AG20443 (cell line): ENCODE measurements around the gene INPP5D.

ENCODE experiments used
- DNase-seq: peaks from one replicate; pipeline ENCODE4 v3.0.0; 2012; ENCODE audit warnings: low spot score, mixed read lengths

The INPP5D gene

DNA sequence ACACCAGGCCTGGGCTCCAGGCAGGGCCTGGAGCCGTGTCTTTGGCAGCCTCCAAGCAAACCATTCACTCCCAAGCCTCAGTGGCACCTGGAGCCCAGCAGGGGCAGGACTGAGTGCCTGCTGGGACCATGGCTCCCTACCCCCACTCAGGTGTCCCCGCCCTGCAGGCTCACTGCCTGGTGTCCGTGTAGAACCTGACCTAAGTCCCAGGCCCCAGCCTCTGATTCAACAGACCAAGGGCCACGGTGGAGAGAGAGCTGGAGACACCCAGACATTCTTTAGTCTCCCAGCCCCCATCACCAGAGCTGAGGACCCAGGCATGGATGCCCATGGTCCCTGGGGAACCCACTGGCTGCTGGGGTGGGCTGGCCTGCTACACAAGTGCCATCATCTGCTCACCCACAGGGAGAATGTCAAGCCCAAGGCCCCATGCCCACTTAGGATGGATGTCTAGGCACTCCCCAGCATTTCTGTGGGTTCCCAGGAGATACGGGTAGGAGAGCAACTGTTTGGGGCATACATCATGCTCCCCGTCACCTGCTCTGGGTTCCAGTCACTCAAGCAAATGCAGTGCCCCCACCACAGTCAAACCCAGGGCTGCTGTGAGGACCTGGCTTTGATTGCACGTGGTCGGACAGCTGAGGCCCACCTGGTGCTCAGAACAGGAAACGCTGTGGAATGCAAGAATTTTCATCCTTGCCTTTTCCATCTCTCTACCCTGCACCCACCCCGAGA, 148.4 kb downstream of the INPP5D start:
- DNase-seq = no peak

DNA sequence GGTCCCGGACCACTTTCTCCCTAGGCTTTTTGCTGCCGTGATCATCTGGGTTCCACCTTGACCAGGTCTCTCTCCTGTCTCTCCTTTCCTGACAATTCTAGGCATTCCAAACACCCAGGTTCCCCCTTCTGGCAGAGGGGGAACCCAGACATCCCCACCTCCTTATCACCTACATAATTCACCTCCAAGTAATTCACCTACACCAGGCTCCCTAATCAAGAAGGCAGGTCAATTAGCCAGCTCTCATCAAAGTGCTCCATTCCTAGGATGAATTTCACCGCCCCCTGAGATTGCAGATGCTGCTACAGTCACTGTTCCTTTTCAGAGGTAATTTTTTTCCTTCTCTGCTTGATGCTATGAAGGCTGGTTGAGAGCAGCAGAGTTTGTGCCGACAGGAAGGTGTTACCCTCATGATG, 149.0 kb downstream of the INPP5D start:
- no peak for DNase-seq

DNA sequence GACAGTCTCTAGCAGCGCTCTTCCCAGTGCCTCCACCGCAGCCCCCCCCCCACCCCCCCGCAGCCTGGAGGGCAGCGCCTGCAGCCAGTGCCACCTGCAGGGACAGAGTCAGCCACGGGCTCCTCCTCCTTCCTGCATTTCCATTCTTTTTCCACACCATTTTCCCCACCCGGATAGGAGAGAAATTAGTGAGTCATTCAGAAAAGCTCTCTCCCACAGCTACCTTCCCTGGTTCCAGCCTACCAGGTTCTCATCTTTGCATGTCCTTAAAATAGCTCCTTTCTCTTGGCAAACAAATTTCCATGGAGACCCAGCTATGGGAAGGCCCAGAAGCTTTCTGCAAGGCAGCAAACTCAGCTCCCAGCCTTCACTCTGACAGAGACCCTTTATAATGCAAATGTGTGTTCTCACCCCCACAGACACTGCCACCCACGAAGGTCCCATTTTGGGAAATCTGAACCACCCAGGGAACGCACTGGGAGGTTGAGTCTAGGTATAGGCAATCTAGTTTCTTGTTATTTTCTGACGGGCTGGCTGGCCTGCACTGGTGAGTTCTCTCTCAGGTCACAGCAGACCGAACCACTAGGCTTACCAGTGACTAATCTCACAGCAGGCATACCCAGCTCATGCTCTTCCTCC, 149.5 kb downstream of the INPP5D start:
- DNase-seq = no peak

DNA sequence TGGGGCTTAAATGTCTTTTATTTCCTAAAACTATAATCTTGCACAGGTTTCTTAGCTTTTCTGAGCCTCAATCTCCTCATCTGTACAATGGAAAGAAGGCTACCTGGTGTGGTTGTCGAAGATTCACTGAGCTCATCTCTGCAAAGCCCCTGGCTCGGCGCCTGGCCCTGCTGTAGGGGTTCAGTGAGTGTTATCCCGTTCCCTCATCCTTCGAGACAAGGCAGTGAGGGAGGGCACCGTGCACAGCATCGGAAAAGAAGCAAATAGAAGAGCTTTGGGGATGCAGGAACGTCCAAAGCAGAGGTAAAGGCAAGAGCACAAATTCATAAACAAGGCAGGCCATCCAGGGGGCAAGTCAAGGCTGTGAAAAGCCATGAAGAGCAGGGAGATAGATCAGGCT, 150.1 kb downstream of the INPP5D start:
- DNase-seq = no peak

DNA sequence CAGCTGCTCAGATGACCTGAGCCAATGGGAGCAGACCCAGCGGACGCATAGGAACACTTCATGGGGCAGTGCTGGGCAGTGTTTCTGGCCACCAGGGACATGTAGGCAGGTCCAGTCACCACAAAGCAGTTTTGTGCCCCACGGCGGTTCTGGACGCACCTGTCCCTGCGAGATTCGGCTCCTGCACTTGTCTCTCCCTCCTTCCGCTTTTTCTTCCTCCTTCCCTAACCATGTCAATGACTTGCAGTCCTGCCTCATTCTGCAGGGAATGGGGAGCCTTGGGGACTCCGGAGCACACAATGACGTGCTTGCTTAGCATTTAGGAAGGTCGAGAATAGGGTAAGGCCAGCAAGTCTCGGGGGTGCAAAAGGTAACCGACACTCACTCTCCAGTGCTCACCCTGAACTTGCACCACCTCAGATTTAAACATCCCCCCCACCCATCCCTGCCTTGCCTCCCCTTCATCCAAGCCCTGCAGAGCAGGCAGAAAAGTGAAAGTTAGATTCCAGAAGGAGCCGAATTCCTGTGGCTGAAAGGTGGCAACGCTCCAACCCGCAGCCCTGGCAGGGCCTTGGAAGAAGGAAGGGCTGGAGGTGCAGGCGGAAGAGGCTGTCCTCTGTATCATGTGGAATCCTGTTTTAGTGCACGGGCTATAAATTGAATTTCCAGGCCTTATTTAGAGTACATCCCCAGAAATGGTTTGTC, 150.9 kb downstream of the INPP5D start:
- DNase-seq = peak; percentile 91

DNA sequence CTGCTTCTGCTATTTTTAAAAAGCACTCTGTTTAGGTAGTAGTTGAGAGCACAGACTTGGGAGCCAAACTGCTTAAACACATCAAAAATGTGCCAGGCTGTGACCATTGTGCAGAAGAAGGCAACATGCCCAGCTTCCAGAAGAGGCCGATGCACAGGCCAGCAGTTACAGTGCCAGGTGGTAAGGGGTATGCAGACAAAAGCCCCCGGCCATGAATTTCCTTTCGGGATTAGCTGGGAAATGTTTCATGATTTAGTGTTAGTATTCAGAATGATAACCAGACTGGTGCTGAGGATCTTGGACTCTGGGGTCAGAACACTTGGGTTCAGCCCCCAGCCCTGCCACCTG, 151.4 kb downstream of the INPP5D start:
- DNase-seq = no peak

DNA sequence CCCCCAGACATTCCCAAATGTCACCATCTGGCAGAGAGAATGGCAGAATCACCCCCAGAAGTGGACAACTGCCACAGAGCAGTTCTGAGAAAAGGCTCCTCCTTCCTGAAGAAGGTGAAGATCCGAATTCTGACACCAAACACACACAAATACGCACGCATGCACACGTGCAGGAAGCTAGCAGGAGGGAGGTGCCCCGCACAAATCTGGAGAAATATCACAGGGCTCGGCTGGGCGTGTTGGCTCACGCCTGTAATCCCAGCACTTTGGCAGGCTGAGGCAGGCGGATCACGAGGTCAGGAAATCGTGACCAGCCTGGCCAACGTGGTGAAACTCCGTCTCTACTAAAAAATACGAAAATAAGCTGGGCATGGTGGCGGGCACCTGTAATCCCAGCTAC, 152.9 kb downstream of the INPP5D start:
- no peak for DNase-seq

DNA sequence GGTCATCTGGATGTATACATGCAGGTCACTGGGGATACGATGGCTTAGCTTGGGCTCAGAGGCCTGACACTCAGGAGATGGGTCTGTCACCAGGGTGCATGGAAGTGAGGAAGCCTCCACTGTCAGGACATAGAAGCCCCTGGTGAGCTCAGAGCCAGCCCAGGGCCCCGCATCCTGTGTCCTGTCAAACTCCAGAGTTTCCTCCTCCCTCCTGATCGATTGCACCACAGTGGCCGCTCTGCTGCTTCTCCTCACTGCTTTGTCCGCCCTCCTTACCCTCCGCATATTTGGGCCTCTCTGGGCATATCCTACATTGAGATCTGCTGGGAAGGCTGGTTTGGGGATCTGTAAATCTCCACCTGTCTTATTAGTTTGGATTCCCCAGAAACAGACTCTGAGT, 153.8 kb downstream of the INPP5D start:
- no peak for DNase-seq

DNA sequence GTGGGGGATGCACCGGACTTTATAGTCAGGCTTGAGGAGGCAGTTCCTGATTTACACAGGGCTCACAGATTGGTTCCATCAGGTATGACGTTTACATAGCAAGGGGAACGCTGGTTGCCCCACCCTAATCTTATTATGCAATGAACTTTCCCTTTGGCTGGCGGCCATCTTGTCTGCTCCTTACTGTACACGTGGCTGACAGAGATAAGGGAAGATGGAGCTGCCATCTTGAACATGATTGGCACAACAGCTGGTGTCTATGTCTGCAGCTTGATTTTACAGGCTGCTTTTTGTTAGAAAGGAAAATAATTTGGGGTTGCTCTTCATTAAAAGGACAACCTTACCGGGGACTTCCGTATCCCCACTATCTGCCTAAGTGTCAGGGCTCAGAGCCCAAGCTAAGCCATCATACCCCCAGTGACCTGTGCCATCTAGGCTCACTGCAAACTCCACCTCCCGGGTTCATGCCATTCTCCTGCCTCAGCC, 157.8 kb downstream of the INPP5D start:
- no peak for DNase-seq

DNA sequence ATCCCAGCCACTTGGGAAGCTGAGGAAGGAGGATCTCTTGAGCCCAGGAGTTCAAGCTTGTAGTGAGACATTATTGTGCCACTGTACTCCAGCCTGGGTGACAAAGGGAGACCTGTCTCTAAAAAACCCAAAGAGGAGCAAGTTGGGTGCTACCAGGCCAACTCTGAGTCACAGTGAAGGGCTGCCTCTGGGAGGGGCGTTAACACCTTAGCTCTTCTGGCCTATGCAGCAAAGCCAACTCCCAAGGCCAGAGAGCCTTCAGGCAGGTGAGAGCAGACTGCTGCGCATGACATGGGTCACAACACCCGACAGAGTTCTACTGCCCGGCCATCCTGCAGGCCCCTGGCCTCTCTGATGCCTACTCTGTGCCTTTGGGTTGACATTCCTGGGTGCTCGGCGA, 158.7 kb downstream of the INPP5D start:
- DNase-seq = no peak

DNA sequence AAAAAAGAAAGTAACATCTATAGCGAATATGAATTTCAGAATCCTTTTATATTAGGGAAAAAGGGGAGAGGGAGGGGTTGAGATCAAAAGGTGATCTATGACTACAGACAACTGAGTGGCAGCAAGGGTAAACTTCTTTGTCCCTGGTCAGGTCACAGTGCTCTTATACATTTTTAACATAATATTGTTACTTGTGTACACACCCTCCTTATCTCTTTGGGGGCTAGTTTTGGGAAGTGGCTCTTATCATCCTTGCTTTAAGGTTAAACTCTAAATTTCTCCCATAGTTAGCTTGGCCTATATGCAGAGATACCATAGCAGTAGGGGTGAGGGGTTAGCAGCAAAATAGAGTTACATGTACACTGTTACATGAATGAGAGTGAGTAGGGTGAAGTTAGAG, 159.7 kb downstream of the INPP5D start:
- DNase-seq = no peak

DNA sequence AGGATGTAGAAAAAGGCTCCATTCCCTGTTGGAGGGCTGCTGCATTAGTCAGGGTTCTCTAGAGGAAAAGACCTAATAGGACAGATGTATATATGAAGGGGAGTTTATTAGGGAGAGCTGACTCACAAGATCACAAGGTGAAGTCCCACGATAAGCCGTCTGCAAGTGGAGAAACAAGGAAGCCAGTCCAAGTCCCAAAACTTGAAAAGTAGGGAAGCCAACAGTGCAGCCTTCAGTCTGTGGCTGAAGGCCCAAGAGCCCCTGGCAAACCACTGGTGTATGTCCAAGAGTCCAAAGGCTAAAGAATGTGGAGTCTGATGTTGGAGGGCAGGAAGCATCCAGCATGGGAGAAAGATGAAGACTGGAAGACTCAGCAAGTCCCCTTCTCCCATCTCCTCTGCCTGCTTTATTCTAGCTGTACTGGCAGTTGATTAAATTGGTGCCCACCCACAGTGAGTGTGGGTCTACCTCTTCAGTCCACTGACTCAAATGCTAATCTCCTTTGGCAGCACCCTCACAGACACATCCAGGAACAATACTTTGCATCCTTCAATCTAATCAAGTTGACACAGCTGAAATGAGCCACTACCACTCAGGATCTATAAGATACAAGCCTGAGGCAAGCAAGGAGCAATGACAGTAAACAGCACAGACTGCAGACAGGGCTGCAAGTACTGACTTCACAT, 161.4 kb downstream of the INPP5D start:
- DNase-seq = no peak

DNA sequence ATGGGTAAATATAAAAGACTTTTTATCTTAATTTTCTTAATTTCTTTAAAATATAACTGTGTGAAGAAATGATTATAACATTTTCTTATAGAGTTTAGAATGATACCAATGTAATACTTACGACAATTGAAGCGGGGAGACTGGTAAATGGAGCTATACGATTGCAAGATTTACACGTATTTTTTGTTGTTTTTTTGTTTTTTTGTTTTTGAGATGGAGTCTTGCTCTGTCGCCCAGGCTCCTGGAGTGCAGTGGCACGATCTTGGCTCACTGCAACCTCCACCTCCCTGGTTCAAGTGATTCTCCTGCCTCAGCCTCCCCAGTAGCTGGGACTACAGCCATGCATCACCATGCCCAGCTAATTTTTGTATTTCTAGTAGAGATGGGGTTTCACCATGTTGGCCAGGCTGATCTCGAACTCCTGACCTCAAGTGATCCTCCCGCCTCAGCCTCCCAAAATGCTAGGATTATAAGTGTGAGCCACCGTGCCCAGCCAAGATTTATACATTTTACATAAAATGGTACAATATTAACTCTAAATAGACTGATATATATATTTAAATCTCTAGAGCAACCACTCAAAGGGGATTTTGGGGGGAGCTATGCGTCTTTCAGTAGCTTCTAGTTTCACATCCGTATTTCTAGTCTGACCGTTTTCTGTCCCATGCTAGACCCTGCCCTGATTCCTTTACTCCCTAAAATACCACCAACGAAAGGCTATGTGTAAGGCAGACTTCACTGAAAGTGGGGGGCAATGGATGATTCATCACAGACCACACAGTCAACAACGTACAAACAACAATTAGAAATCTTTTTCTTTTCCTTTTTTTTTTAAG, 163.1 kb downstream of the INPP5D start:
- no peak for DNase-seq

DNA sequence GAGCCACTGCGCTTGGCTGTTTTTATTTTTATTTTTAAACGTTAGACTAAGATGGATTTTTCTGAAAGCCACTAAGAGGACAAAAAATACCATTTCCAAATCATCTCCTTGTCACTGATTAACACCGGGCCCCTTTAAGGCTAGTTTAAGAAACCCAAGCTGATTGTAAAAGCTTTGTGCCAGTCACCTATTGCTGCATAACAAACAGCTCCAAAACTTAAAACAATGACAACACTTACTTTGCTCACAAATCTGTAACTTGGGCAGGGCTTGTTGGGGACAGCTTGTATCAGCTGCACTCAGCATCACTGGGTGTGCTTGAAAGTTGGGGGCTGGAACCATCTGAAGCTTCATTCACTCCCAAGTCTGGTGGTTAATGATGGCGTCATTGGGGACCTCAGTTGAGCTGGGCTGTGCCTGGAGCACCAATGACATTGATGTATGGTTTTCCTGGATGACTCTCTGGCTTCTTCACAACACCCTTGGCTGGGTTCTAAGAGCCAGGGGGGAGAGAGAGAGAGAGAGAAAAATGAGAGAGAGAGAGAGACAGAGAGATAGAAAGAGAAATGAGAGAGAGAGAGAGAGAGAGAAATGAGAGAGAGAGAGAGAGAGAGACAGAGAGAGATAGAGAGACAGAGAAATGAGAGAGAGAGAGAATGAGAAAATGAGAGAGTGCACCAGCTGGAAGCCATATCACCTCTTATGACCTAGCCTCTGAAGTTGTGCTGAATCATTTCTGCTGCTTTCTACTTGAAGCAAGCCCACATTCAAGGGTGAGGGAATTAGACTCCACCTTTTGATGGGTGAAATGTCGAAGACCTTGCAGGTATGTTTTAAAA, 165.3 kb downstream of the INPP5D start:
- no peak for DNase-seq

DNA sequence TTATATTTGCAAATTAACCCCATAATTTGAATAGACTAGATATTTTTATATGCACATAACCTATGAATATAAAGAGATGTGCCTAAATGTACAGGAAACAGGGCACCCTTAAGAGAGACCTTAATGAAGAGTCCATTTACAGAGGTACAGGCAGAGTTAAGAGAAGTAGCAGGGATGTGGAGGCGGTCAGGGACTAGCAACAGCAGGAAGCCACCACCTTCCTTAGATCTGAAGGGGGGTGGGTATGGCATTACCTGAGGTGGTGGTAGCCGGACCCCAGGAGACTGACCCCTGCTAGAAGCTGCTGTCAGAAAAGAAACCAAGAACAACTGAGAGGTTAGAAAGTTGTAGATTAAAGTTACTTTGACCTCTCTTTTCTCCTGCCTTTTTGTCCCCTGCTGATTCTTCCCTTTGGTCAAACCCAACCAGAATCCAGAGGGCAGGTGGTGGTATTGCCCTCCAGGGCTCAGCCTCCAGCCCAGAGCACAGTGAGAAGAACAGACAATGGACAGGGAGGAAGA, 166.4 kb downstream of the INPP5D start:
- DNase-seq = no peak

DNA sequence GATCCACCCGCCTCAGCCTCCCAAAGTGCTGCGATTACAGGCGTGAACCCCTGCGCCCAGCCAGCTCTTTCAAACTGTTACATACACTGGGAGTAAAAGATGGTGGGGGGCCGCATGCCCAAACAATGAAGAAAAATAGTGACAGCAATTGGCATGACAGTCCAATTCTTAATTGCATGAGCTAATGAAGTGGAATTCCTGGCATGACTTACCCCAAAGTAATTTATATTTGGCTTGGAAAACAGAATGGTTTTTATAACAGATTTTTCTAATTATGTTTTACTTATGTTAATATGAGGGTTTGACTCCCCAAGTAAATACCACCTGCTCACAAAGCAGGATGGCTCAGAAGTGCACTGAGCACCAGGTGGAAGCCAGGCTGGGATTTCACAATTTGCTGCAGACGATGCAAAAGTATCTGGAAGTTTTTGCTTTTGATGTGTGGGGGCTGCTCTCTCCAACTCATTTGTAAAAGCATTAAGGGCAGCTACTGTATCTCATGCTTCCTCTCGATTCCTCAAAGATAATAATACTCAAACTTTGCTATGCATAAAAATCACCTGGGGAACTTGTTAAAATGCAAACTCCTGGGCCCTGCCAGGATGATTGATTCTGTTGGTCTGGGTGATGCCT, 167.3 kb downstream of the INPP5D start:
- DNase-seq = no peak

DNA sequence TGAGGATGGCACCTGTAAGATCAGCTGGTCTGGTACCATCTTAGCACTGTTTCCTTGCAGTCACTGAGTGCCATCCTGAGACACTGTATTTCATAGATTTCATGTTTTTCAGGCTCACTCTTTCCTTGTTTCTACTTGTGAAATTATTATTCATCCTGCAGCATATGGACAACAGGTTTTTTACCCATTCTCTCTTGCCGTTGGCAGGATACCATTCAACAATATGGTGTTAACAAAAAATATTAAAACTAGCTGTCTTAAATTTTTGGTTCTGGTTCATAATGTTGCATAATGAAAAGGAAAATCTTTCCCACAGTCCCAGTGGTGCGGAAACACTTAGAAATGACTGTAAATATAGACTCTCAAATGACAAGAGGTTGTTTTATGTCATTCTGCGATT, 168.2 kb downstream of the INPP5D start:
- no peak for DNase-seq

DNA sequence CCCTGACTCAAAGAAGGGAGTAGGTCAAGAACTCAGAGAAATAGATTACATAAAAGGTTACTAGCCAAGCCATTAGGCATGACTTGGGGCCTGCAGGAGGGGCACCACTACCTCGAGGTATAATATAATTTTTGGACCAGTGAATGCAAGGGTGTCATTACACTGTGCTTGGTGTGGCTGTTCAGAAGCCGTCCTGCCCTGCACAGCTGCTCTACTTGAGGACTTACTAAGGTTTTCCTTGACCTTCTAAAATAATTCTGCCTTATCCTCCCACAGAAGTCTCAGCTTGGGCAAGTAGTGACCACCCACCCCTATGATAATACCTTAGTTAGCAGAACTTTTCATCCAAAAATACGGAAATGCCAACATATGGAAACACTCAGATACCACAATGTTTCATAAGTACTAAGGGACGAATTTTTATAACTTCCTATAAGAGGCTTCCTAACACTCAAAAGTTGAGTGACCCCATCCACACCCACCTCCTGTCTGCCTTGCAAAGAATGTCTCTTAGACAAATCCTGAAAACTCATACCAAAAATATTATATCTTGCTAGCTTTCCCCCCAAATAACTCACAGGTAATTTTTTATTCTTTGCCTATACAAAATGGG, 173.6 kb downstream of the INPP5D start:
- DNase-seq = no peak

DNA sequence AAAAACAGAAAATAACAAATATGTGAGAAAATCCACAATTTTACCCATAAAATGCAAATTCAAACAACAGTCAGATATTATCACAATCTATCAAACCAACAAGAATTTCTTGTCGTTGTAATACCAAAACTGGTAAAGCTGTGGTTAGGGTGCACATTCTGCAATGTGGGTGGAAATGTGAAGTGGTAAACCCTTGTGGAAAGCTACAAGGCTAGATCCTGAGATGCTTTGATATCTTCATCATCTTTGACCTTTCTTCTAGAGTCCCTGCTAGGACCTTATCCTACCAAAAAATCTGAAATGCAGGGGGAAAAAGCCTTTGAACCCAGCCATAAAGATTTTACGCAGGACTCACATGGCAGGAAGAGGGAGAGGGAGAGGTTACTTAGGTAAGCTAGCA, 174.1 kb downstream of the INPP5D start:
- no peak for DNase-seq

DNA sequence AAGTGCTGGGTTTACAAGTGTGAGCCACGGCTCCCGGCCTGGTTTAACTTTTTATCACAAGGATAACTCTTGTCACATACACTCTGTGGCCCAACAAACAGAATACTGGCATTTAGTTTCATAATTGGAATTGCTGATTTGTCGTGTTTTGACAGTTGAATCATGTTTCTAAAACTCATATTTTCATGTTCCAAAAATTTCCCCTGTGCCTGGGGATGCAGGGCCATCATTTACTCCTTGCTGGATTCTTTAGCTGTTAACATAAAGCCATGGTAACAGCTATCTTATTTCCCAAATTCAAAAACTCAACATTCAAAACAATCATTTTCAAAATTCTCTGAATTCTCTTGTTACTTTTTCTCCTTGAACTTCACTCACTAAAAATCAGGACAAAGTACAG, 174.9 kb downstream of the INPP5D start:
- DNase-seq = no peak
